A549 (cell line): ENCODE results near the gene LECT2.

Experiments used
- CTCF ChIP-seq: fragments of >200 bp; sonication (Bioruptor Twin); formaldehyde crosslinking; IDR thresholded peaks from 3 replicates; pipeline ENCODE4 v1.5.1; 2016
- EHMT2 ChIP-seq: fragments of 200-600 bp; sonication (generic); IDR thresholded peaks from 2 replicates; pipeline ENCODE4 v1.6.1; 2016; ENCODE audit warnings: antibody characterized with exemption, low read depth, mild to moderate bottlenecking, moderate library complexity
- KDM1A ChIP-seq: fragments of 200-600 bp; sonication (generic); IDR thresholded peaks from 2 replicates; pipeline ENCODE4 v1.6.1; 2016; ENCODE audit warnings: low read depth, mild to moderate bottlenecking
- MAFK ChIP-seq: fragments of 450-650 bp; IDR thresholded peaks from 2 replicates; pipeline ENCODE4 v1.6.1; 2014; ENCODE audit not compliant: partially characterized antibody
- NFE2L2 ChIP-seq: fragments of 150-350 bp; conservative IDR thresholded peaks from 2 replicates; pipeline ENCODE4 v1.6.1; 2014; ENCODE audit warnings: low read length
- POLR2A ChIP-seq: IDR thresholded peaks from 2 replicates; pipeline ENCODE4 v1.6.1; 2012; ENCODE audit warnings: mild to moderate bottlenecking, low read length
- POLR2AphosphoS2 ChIP-seq: conservative IDR thresholded peaks from 2 replicates; pipeline ENCODE4 v1.6.1; 2012; ENCODE audit warnings: low read length, improper control_type of control experiment, inconsistent platforms
- TP53 ChIP-seq: fragments of 250-450 bp; sonication (Bioruptor Pico); IDR thresholded peaks from 2 replicates; pipeline ENCODE4 v1.5.0; 2021; ENCODE audit warnings: mild to moderate bottlenecking, moderate library complexity

GRCh38 chr5:135985951-135986350 is 31.2 kb upstream of the LECT2 start:
- TF ChIP-seq TP53 (CRISPR knock-in tag) (no peak), POLR2AphosphoS2 (no peak), POLR2A (no peak), CTCF (no peak), NFE2L2 (no peak), MAFK (no peak), KDM1A (no peak), EHMT2 (no peak)
